HEK293 (cell line): Measurements from ENCODE around the gene VPS18.

Experiments used
- CTCF ChIA-PET: fragments of 350-600 bp; formaldehyde crosslinking; extraction: SDS; loops from one replicate; lab custom pipeline; 2021; ENCODE audit warnings: antibody characterized with exemption; lab: Yijun Ruan, JAX
- POLR2A ChIA-PET: fragments of 300-600 bp; formaldehyde crosslinking; extraction: SDS; loops from one replicate; lab custom pipeline; 2020; ENCODE audit warnings: antibody characterized with exemption, inconsistent platforms; lab: Yijun Ruan, JAX
- H3K27ac ChIP-seq: fragments of 200-500 bp; sonication (Bioruptor generic); 2 replicates; pipeline ENCODE4 v1.5.1; 2014; ENCODE audit warnings: low read depth, low read length, control low read depth, inconsistent platforms; ENCODE audit errors: extremely low read depth
- H3K36me3 ChIP-seq, 2 experiments: fragments of 200-500 bp in 1 of 2; sonication (Bioruptor generic) in 1 of 2; 1 replicate in 1 of 2; 2 replicates in 1 of 2; pipeline ENCODE4 v1.5.1; 2014 to 2017; ENCODE audit warnings: inconsistent platforms in 2 of 2, low read length in 2 of 2; ENCODE audit not compliant: control insufficient read depth in 2 of 2, insufficient read depth in 1 of 2
- H3K4me1 ChIP-seq: fragments of 200-500 bp; sonication (Bioruptor generic); 2 replicates; pipeline ENCODE4 v1.5.1; 2014; ENCODE audit warnings: mild to moderate bottlenecking, low read length, inconsistent platforms; ENCODE audit not compliant: control insufficient read depth, insufficient read depth
- H3K4me3 ChIP-seq: 2 replicates; pipeline ENCODE4 v1.5.1; 2011; ENCODE audit warnings: low read depth, mild to moderate bottlenecking, control low read depth, low read length, moderate library complexity
- H3K9me3 ChIP-seq: fragments of 200-500 bp; sonication (Bioruptor generic); 2 replicates; pipeline ENCODE4 v1.5.1; 2014; ENCODE audit warnings: low read depth, low read length, inconsistent platforms; ENCODE audit not compliant: control insufficient read depth, insufficient read depth
- GFI1B ChIP-seq: fragments of 450-650 bp; formaldehyde crosslinking; IDR thresholded peaks from 2 replicates; pipeline ENCODE4 v1.5.1; 2016; ENCODE audit warnings: missing biosample characterization, missing genetic modification characterization
- HOXD13 ChIP-seq: sonication (generic); formaldehyde crosslinking; IDR thresholded peaks from 2 replicates; pipeline ENCODE4 v1.8.0; 2022; ENCODE audit warnings: missing genetic modification reagents, borderline replicate concordance
- KLF17 ChIP-seq: fragments of 450-650 bp; formaldehyde crosslinking; IDR thresholded peaks from 2 replicates; pipeline ENCODE4 v1.5.1; 2016; ENCODE audit warnings: missing biosample characterization, missing genetic modification characterization
- SP3 ChIP-seq: fragments of 450-650 bp; formaldehyde crosslinking; IDR thresholded peaks from 2 replicates; pipeline ENCODE4 v1.5.1; 2016; ENCODE audit warnings: missing biosample characterization, missing genetic modification characterization
- ZBTB26 ChIP-seq: fragments of 450-650 bp; formaldehyde crosslinking; optimal IDR thresholded peaks from 2 replicates; pipeline ENCODE3; 2016; ENCODE audit warnings: missing biosample characterization, mild to moderate bottlenecking, missing genetic modification characterization
- ZFP41 ChIP-seq: fragments of 450-650 bp; formaldehyde crosslinking; IDR thresholded peaks from 2 replicates; pipeline ENCODE4 v1.5.1; 2016; ENCODE audit warnings: missing biosample characterization, missing genetic modification characterization, borderline replicate concordance
- ZNF148 ChIP-seq: fragments of 450-650 bp; formaldehyde crosslinking; IDR thresholded peaks from 2 replicates; pipeline ENCODE4 v1.5.0; 2017; ENCODE audit warnings: missing biosample characterization, missing genetic modification characterization, borderline replicate concordance
- ZNF175 ChIP-seq: fragments of 450-650 bp; formaldehyde crosslinking; IDR thresholded peaks from 2 replicates; pipeline ENCODE4 v1.5.1; 2016; ENCODE audit warnings: missing biosample characterization, missing genetic modification characterization
- ZNF23 ChIP-seq: fragments of 450-650 bp; formaldehyde crosslinking; IDR thresholded peaks from 2 replicates; pipeline ENCODE4 v1.5.1; 2016; ENCODE audit warnings: missing biosample characterization, missing genetic modification characterization, borderline replicate concordance
- ZNF311 ChIP-seq: fragments of 450-650 bp; formaldehyde crosslinking; IDR thresholded peaks from 2 replicates; pipeline ENCODE4 v1.5.1; 2017; ENCODE audit warnings: missing biosample characterization, missing genetic modification characterization, borderline replicate concordance
- ZNF391 ChIP-seq: fragments of 450-650 bp; formaldehyde crosslinking; IDR thresholded peaks from 2 replicates; pipeline ENCODE4 v1.5.1; 2016; ENCODE audit warnings: low read depth, missing biosample characterization, missing genetic modification characterization, borderline replicate concordance
- ZNF529 ChIP-seq: fragments of 450-650 bp; formaldehyde crosslinking; IDR thresholded peaks from 2 replicates; pipeline ENCODE4 v1.5.1; 2017; ENCODE audit warnings: missing genetic modification characterization, missing biosample characterization; ENCODE audit not compliant: insufficient replicate concordance
- ZNF555 ChIP-seq: fragments of 450-650 bp; formaldehyde crosslinking; conservative IDR thresholded peaks from 2 replicates; pipeline ENCODE4 v1.5.1; 2017; ENCODE audit warnings: missing biosample characterization, mild to moderate bottlenecking, missing genetic modification characterization, inconsistent platforms
- ZNF830 ChIP-seq: fragments of 450-650 bp; IDR thresholded peaks from 2 replicates; pipeline ENCODE4 v1.5.0; 2018; ENCODE audit warnings: missing biosample characterization, missing genetic modification characterization, low read depth, mild to moderate bottlenecking, moderate library complexity
- TF ChIP-seq, protein P1 (sequence below): fragments of 450-650 bp; formaldehyde crosslinking; IDR thresholded peaks from 2 replicates; pipeline ENCODE4 v1.5.1; 2016; ENCODE audit warnings: missing biosample characterization, missing genetic modification characterization, borderline replicate concordance
- TF ChIP-seq, protein P2 (sequence below): fragments of 450-650 bp; formaldehyde crosslinking; IDR thresholded peaks from 2 replicates; pipeline ENCODE4 v1.5.1; 2016; ENCODE audit warnings: missing biosample characterization, missing genetic modification characterization
- TF ChIP-seq, protein P3 (sequence below): IDR thresholded peaks from 2 replicates; pipeline ENCODE4 v1.6.1; 2011; ENCODE audit warnings: mild to moderate bottlenecking, low read depth, low read length, borderline replicate concordance
- TF ChIP-seq, protein P4 (sequence below): fragments of 450-650 bp; formaldehyde crosslinking; conservative IDR thresholded peaks from 2 replicates; pipeline ENCODE4 v1.5.1; 2016; ENCODE audit warnings: low read depth, missing biosample characterization, missing genetic modification characterization

VPS18 gene

GRCh38 chr15:40927495-40927872, 33.2 kb downstream of the VPS18 start (continued):
- TF ChIP-seq, protein P1, sequence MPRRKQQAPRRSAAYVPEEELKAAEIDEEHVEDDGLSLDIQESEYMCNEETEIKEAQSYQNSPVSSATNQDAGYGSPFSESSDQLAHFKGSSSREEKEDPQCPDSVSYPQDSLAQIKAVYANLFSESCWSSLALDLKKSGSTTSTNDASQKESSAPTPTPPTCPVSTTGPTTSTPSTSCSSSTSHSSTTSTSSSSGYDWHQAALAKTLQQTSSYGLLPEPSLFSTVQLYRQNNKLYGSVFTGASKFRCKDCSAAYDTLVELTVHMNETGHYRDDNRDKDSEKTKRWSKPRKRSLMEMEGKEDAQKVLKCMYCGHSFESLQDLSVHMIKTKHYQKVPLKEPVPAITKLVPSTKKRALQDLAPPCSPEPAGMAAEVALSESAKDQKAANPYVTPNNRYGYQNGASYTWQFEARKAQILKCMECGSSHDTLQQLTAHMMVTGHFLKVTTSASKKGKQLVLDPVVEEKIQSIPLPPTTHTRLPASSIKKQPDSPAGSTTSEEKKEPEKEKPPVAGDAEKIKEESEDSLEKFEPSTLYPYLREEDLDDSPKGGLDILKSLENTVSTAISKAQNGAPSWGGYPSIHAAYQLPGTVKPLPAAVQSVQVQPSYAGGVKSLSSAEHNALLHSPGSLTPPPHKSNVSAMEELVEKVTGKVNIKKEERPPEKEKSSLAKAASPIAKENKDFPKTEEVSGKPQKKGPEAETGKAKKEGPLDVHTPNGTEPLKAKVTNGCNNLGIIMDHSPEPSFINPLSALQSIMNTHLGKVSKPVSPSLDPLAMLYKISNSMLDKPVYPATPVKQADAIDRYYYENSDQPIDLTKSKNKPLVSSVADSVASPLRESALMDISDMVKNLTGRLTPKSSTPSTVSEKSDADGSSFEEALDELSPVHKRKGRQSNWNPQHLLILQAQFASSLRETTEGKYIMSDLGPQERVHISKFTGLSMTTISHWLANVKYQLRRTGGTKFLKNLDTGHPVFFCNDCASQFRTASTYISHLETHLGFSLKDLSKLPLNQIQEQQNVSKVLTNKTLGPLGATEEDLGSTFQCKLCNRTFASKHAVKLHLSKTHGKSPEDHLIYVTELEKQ: no peak
- TF ChIP-seq, protein P2, sequence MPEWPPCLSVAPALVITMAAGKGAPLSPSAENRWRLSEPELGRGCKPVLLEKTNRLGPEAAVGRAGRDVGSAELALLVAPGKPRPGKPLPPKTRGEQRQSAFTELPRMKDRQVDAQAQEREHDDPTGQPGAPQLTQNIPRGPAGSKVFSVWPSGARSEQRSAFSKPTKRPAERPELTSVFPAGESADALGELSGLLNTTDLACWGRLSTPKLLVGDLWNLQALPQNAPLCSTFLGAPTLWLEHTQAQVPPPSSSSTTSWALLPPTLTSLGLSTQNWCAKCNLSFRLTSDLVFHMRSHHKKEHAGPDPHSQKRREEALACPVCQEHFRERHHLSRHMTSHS (tag by site-specific recombination): no peak
- no peak for TF ChIP-seq ZNF391 (tag by site-specific recombination)
- TF ChIP-seq ZNF830: no peak
- no peak for TF ChIP-seq ZBTB26 (tag by site-specific recombination)
- TF ChIP-seq ZFP41: no peak
- peak; percentile 70; the same call in 1 of the 2 replicates for TF ChIP-seq KLF17 (tag by site-specific recombination)
- no peak for TF ChIP-seq ZNF529
- TF ChIP-seq, all 188 proteins: peak for 7

DNA sequence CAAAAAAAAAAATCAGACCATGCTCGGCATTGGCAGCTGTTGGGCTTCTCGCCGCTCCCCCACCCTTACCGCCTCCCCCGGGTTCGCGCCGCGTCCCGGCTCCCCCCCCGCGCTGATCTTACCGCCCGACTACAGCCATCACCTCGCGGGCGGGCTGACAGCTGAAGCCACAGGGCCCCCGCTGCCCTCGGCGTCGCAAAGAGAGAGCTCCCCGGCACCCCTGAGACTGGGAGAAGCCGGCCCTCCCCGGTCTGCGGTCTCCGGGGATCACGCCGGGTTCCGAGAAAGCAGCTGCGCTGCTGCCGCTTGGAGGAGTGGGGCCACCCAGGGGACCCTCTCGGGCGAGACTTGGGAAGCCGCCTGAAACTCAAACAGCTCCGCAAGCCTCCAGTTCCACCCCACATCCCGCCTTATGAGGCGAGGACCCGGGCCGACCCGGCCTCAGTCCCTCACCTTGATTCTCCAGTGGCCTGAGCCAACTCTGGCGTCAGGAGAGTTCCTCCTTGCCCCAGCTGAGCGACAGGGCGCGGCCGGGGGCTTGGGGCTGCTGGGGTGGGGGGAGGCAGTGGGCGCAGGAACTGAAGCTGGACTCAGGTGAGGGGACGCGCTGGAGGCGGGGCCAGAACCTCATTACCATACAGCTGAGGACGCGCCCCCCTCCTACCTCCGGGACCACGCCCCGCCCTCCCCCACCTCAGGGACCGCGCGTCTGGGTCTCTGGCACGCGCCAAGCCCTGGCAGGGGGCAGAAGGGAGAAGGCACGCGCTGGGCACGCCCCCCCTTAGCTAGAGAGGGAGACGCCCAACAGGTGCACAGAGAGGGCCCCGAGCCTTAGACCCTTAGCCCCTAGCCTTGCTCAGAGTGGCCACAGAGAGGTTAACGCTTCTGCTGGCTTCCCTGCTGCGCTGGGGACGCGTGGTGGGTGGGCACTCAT, 33.9 kb downstream of the VPS18 start:
- Histone ChIP-seq H3K27ac (no peak overlapping the region; the same call in 1 of the 2 replicates), H3K4me3 (peak overlapping the region; percentile 49), H3K36me3 (no peaks in the 10 kb centered on the region), H3K9me3 (no peaks in the 10 kb centered on the region), H3K4me1 (no peaks in the 10 kb centered on the region)
- ChIA-PET CTCF (interaction anchor here (0.8 to 5.0 kb wide), 6 partner anchors 12 to 24 kb away, joined by 3 to 32 read pairs (median 5); no protein-coding TSS in a partner anchor), POLR2A (interaction anchor here (0.6 to 6.1 kb wide), 13 partner anchors 9 to 164 kb away, joined by 3 to 58 read pairs (median 6); partner anchors contain the start of genes CHAC1, GCHFR and RHOV)
- TF ChIP-seq SP3: no peak
- no peak for TF ChIP-seq ZNF148
- TF ChIP-seq ZNF175 (tag by site-specific recombination): no peak
- no peak for TF ChIP-seq ZNF23 (tag by site-specific recombination)
- TF ChIP-seq HOXD13 (CRISPR knock-in tag): no peak
- no peak for TF ChIP-seq ZNF555
- TF ChIP-seq, protein P3, sequence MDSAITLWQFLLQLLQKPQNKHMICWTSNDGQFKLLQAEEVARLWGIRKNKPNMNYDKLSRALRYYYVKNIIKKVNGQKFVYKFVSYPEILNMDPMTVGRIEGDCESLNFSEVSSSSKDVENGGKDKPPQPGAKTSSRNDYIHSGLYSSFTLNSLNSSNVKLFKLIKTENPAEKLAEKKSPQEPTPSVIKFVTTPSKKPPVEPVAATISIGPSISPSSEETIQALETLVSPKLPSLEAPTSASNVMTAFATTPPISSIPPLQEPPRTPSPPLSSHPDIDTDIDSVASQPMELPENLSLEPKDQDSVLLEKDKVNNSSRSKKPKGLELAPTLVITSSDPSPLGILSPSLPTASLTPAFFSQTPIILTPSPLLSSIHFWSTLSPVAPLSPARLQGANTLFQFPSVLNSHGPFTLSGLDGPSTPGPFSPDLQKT: no peak
- TF ChIP-seq ZFP41: no peak
- TF ChIP-seq, protein P4, sequence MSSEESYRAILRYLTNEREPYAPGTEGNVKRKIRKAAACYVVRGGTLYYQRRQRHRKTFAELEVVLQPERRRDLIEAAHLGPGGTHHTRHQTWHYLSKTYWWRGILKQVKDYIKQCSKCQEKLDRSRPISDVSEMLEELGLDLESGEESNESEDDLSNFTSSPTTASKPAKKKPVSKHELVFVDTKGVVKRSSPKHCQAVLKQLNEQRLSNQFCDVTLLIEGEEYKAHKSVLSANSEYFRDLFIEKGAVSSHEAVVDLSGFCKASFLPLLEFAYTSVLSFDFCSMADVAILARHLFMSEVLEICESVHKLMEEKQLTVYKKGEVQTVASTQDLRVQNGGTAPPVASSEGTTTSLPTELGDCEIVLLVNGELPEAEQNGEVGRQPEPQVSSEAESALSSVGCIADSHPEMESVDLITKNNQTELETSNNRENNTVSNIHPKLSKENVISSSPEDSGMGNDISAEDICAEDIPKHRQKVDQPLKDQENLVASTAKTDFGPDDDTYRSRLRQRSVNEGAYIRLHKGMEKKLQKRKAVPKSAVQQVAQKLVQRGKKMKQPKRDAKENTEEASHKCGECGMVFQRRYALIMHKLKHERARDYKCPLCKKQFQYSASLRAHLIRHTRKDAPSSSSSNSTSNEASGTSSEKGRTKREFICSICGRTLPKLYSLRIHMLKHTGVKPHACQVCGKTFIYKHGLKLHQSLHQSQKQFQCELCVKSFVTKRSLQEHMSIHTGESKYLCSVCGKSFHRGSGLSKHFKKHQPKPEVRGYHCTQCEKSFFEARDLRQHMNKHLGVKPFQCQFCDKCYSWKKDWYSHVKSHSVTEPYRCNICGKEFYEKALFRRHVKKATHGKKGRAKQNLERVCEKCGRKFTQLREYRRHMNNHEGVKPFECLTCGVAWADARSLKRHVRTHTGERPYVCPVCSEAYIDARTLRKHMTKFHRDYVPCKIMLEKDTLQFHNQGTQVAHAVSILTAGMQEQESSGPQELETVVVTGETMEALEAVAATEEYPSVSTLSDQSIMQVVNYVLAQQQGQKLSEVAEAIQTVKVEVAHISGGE (tag by site-specific recombination): no peak
- TF ChIP-seq GFI1B (tag by site-specific recombination): no peak
- no peak for TF ChIP-seq ZNF311 (tag by site-specific recombination)
